ENCODE measurements around the gene SUPT16H.
A peak's percentile ranks its signal among the peaks of the same experiment; 100 is the strongest.
"Not testable (repeated sequence)": the region's sequence is repeated elsewhere in the genome, so short reads cannot be mapped to it uniquely, and the experiment has no call there.

SUPT16H gene

GRCh38 chr14:21356511-21356910 lies 27.3 kb downstream of the SUPT16H start:
- no peak for FAIRE-seq

DNA sequence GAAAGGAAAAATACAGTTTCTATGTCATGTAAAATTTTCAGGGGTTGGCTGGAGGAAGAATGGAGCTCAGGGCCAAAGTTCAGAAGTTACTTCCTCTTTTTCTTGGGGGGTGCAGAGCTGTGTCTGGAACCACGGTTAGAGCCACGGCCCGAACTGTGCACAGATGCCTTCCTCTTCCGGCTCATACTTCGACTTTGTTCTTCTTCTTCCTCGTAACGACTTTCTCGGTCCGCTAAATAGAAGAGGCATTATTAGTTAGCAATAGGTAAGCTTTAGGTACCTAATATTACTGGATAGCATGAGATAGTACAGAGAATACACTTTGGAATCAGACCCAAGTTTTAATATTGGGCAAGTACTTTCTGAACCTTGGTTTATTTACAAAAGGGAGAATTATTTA lies 31.2 kb downstream of the SUPT16H start:
- FAIRE-seq = no peak

GRCh38 chr14:21350539-21350938 lies 33.3 kb downstream of the SUPT16H start:
- FAIRE-seq = no peak

DNA sequence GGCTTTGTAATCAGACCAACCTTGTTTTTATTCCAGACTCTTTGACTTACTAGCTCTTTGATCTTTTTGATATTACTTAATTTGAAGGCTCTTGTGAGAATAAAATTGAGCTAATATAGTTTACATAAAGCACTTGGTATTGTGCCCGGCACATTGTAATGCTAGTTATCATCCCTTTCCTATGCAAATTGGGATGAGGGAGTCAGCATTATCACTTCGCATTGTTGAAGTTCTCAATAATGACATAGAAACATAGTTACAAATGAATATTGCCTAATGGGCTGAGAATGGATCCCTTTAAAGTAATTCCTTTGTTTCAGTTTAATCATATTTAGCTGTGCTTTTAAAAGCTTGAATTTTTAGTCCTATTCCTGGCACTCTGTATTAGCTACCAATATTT lies 36.6 kb downstream of the SUPT16H start:
- no peak for FAIRE-seq

DNA sequence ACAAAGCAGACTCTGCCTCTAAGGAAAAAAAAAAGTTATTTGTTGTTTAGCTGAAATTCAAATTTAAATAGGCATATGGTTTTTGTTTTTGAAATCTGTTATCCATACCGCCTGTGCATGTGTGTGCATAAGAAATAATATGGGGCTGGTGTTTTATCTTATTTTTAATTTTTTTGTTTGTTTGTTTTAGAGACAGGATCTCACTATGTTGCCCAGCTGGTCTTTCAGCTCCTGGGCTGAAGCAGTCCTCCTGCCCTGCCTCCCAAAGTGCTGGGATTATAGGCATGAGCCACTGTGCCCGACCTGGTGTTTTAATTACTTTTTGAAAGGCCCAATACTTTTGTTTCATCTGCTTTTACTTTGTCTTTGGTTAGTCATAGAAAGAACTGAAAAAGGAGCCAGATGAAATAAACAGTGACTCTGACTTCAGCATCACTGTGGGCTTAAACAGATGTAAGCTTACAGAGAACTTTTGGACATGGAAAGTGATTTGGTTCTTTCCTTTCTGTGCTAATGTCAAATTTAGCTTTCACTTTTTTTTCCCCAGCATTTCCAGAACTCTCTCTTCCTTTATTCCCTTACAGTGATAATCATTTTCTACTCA lies 37.2 kb downstream of the SUPT16H start:
- FAIRE-seq = no peak

- no peak for FAIRE-seq
These were observed 40.6 kb downstream of the SUPT16H start for GRCh38 chr14:21343035-21343794.

DNA sequence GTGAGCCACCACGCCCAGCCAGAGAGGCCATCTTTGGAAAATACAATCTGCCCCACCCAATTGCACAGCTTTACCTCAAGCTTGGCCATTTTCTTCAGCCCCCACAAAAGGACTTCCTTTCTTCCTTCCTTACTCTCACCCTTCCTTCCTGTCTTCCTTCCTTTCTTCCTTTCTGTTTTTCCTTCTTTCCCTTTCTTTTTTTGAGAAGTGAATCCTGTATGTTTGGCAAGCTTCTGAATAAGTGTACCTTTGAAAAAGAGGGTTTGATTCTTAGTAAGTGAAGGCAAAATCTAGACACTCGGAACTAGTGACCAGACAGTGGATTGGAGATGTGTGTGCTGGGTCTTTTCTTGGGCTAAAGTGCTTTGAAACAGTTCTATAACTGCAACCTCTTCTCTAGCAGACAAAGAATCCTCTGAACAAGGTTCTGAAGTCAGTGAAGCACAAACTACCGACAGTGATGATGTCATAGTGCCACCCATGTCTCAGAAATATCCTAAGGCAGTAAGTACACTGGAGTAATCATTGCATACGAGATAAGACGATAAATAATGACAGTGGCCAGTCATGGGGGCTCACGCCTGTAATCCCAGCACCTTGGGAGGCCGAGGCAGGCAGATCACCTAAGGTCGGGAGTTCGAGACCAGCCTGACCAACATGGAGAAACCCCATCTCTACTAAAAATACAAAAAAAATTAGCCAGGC lies 49.5 kb downstream of the SUPT16H start:
- no peak for FAIRE-seq

- no peak for FAIRE-seq
These were observed 50.9 kb downstream of the SUPT16H start for GRCh38 chr14:21332950-21333349.

DNA sequence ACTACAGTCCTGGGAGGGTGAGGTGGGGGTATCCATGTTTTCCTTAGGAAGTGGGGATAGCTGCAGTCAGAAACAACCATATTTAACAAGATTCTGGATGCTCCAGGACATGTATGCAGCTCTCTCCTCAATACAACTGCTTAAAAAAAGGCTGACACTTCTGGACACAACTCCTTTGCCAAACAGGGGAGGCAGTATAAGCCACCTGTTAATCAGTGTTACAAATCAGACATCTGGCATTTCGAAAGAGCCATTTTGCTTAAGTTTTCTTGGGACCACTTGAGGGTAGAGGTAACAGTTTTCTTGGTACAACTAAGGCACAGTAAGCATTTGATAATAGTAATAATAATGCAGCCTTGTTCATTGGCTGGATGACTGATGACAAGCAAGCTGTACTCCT lies 56.8 kb downstream of the SUPT16H start:
- FAIRE-seq = no peak

DNA sequence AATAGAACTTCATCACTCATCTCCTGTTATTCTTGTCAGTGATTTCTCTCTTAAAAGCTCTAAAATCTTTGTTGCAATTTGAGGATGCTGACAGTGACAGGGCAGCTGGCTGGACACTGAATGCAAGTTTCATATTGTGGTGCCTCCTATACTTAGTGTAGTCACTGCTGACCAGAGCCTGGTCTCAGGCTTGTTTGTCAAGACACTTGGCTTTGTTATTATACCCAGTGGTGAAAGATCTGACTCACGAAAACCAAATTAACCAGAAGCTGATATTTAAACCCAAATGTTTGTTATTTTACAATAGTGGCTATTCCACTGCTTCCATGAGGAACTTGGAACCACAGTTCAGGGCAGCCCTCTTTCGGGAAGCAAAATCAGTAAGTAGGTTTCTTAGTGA lies 61.1 kb downstream of the SUPT16H start:
- FAIRE-seq = no peak

DNA sequence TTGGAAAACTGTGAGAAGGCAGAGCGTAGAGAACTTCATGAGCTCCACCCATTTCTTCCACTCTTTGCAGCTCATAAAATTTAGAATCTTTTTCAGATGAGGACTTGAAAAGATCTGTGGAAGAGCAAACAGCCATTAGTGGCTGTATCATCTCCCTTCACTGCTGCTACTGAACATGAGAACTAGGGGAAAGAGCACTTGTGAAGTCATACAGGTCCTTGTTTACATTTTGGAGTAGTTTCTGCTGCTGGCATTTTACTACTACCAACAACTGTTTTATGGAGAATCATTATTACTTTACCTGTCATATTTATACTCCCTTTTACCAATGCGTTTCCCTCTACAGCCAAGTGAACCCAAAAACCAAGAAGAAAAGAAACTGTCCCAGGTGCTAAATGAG lies 62.9 kb downstream of the SUPT16H start:
- no peak for FAIRE-seq

DNA sequence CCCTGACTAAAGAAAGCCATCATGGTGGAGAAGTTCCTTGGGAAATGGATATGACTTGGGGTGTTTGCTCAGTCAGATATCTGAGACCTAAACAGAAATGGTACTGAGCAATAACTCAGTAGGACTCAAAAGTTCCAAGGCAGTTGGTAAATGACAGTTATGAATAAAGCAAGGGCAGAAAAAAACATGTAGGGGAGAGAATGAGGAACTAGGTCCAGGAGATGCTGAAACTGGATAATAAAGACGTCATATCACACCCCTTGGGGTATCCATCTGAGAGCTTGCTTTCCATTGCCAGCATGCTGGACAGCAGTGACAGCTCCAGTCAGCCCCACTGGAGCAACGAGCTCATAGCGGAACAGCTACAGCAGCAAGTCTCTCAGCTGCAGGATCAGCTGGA lies 66.4 kb downstream of the SUPT16H start:
- no peak for FAIRE-seq

DNA sequence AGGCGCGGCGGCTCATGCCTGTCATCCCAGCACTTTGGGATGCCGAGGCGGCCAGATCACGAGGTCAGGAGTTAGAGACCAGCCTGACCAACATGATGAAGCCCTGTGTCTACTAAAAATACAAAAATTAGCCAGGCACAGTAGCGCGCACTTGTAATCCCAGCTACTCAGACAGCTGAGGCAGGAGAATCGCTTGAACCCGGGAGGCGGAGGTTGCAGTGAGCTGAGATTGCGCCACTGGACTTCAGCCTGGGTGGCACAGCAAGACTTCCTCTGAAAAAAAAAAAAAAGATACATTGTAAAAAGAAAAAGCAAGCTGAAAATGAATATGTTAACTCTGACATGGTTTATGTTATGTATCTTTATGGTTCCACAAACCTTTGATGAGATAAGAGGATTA lies 70.3 kb downstream of the SUPT16H start:
- FAIRE-seq = no peak

GRCh38 chr14:21311614-21312013 lies 72.2 kb downstream of the SUPT16H start:
- no peak for FAIRE-seq

- no peak for FAIRE-seq
These were observed 73.9 kb downstream of the SUPT16H start for GRCh38 chr14:21309956-21310355.

DNA sequence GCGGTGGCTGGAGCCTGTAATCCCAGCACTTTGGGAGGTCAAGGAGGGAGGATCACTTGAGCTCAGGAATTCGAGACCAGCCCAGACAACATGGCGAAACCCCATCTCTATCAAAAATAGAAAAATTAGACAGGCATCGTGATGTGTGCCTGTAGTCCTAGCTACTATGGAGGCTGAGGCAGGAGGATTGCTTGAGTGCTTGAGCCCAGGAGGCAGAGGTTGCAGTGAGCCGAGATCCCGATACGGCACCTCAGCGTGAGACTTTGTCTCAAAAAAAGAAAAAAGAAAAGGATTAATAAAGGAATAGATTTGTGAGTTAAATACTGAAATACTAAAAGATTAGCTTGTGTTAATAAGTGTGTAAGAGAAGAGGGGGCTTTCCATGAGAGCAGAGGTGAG lies 74.6 kb downstream of the SUPT16H start:
- FAIRE-seq = no peak

DNA sequence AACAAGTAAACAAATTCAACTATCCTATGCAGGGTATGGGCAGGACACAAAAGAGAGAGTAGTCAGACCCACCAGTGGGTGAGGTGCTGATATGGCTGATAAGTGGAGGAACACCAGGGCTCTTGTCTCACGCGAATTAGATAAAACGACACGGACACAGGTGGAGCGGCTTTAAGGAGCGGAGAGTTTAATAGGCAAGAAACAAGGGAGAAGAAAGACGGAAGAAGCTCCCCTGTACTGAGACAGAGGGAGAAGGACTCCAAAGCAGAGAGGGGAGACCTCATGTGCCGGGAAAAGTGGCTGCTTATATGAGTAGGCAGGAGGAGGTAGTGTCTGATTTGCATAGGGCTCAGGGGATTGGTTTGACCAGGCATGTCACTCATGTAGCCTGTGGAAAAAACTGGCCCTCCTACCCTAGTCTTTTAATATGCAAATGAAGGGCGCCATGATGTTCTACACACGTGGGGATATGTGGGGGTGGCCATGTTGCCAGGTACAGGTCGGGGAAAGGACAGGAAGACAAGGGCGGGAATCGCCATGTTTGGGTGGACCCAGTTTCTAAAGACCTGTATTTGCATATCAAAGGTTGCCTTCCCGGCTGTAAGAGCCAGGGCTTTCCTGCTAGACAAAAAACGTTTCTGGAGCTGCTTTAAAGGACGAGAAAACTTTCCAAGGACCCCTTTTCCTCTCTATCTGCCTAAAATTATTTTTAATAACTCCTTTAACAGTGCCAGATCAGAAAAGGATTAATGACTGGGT lies 75.2 kb downstream of the SUPT16H start:
- FAIRE-seq = peak; percentile 87

DNA sequence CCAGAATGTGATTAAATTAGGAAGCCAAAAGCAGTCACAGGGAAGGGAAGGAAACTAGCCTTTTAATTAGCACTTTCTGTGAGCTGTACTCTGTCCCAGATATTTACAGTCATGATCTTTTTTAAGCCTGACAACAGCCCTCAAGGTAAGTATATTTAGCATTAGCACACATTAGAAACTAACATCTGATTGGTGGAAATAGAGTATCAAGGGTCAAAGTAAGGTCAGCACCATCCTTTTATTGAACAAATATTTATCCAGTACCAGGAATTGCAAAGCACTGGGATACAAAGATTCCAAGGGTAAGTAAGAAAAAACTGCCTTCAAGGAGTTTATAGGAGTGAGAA lies 75.7 kb downstream of the SUPT16H start:
- no peak for FAIRE-seq

- no peak for FAIRE-seq
These were observed 76.2 kb downstream of the SUPT16H start for GRCh38 chr14:21307637-21308036.

- not testable (repeated sequence) for FAIRE-seq
These were observed 81.0 kb downstream of the SUPT16H start for GRCh38 chr14:21302836-21303140.

- no peak for FAIRE-seq
These were observed 81.6 kb downstream of the SUPT16H start for GRCh38 chr14:21302013-21302835.

All from endometrium (tissue), 2 donors.